ENCODE results near the gene ARV1. TPM values are rescaled to one million over a fixed set of nuclear protein-coding genes. Genes with fewer than 3 reads are reported as not detected.
A peak's percentile ranks its signal among the peaks of the same experiment; 100 is the strongest.

Gene ARV1
- total and polyA plus RNA-seq, 2 of the 13 experiments (the other 11 are each of a cell fraction or from before 2014, with no cell fraction given) = 13.0 to 15.2 TPM

- TF ChIP-seq MXD1 (CRISPR knock-in tag; IDR thresholded peaks at IDR 0.05) (peak; percentile 12; the same call in 1 of the 2 replicates), EZH2 (conservative IDR thresholded peaks at IDR 0.05; ENCODE audit: low read depth, low read length) (no peak), KDM5B (CRISPR knock-in tag; IDR thresholded peaks at IDR 0.05; ENCODE audit: borderline replicate concordance) (0 out of 2 replicates have a peak, but pooled peaks have one; percentile 8), KDM3A (CRISPR knock-in tag; IDR thresholded peaks at IDR 0.05; ENCODE audit: low read depth) (no peak), ASH2L (IDR thresholded peaks at IDR 0.05; ENCODE audit: insufficient read length, low read depth, low read length) (peak; percentile 10), ATM (IDR thresholded peaks at IDR 0.05; ENCODE audit: borderline replicate concordance) (no peak), PAWR (CRISPR knock-in tag; IDR thresholded peaks at IDR 0.05; ENCODE audit: borderline replicate concordance) (no peak), PPARG (CRISPR knock-in tag; conservative IDR thresholded peaks at IDR 0.05) (no peak), ARNT (IDR thresholded peaks at IDR 0.05) (no peak), PHF8 (CRISPR knock-in tag; IDR thresholded peaks at IDR 0.05) (no peak; the same call in none of the 2 replicates), ZNF281 (CRISPR knock-in tag; IDR thresholded peaks at IDR 0.05; ENCODE audit: borderline replicate concordance) (no peak), YEATS2 (CRISPR knock-in tag; IDR thresholded peaks at IDR 0.05; ENCODE audit: borderline replicate concordance) (peak; percentile 44; the same call in 1 of the 2 replicates), BORCS8-MEF2B (CRISPR knock-in tag; IDR thresholded peaks at IDR 0.05) (0 out of 2 replicates have a peak, but pooled peaks have one; percentile 26), KDM2A (CRISPR knock-in tag; IDR thresholded peaks at IDR 0.05; ENCODE audit: borderline replicate concordance, low read depth) (peak; percentile 40; the same call in 1 of the 2 replicates), ZNF619 (CRISPR knock-in tag; IDR thresholded peaks at IDR 0.05) (no peak), ZUFSP (CRISPR knock-in tag; IDR thresholded peaks at IDR 0.05; ENCODE audit: borderline replicate concordance) (no peak), TFDP2 (CRISPR knock-in tag; IDR thresholded peaks at IDR 0.05) (peak; percentile 45), ATF5 (CRISPR knock-in tag; IDR thresholded peaks at IDR 0.05; ENCODE audit: low read depth) (no peak), SMARCE1 (IDR thresholded peaks at IDR 0.05; ENCODE audit: borderline replicate concordance) (no peak), FLYWCH1 (CRISPR knock-in tag; IDR thresholded peaks at IDR 0.05) (no peak), FOXA3 (CRISPR knock-in tag; IDR thresholded peaks at IDR 0.05) (peak; percentile 24; the same call in 1 of the 2 replicates), PCBP2 (optimal IDR thresholded peaks at IDR 0.05; ENCODE audit: low read depth, low read length, poor library complexity, severe bottlenecking) (no peak), HIVEP1 (CRISPR knock-in tag; IDR thresholded peaks at IDR 0.05) (no peak)
Measured at GRCh38 chr1:230977761-230978490, 968 bp upstream of the ARV1 start (continued).

Data from HepG2 (cell line).